PC-9 (cell line): ENCODE data around the gene RSF1.

Experiments used
- CTCF ChIP-seq: fragments of 200-600 bp; sonication (generic); conservative IDR thresholded peaks from 2 replicates; pipeline ENCODE4 v1.6.1; 2017; ENCODE audit warnings: mixed run types, antibody characterized with exemption, mild to moderate bottlenecking, moderate library complexity
- EZH2 ChIP-seq: fragments of 200-600 bp; sonication (generic); IDR thresholded peaks from 2 replicates; pipeline ENCODE4 v1.8.0; 2017; ENCODE audit warnings: antibody characterized with exemption, low read depth

- TF ChIP-seq CTCF (no peak), EZH2 (no peak)
Measured at GRCh38 chr11:77732143-77732542, 88.4 kb downstream of the RSF1 start.
